CD4-positive, alpha-beta T cell treated with Interleukin-21 for 1 hour (primary cell): ENCODE data around the gene THPO.

Experiments used
- DNase-seq: peaks from one replicate; pipeline ENCODE4 v3.0.0-alpha.2; 2020

THPO gene

DNA sequence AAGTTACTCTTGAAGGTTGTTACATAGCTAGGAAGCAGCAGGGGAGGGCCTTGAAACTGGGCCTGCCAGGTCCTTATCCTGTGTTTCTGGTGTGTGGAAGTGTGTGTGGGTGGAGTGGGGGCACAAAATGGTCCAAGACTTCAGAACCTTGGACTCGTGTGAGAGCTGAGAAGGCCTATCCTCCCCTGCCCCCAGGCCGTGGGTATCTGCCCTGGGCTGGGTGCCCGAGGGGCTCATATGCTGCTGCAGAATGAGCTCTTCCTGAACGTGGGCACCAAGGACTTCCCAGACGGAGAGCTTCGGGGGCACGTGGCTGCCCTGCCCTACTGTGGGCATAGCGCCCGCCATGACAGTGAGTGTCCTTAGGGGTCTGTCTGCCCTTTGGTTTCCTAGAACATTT lies 6.3 kb upstream of the THPO start:
- no peak for DNase-seq

DNA sequence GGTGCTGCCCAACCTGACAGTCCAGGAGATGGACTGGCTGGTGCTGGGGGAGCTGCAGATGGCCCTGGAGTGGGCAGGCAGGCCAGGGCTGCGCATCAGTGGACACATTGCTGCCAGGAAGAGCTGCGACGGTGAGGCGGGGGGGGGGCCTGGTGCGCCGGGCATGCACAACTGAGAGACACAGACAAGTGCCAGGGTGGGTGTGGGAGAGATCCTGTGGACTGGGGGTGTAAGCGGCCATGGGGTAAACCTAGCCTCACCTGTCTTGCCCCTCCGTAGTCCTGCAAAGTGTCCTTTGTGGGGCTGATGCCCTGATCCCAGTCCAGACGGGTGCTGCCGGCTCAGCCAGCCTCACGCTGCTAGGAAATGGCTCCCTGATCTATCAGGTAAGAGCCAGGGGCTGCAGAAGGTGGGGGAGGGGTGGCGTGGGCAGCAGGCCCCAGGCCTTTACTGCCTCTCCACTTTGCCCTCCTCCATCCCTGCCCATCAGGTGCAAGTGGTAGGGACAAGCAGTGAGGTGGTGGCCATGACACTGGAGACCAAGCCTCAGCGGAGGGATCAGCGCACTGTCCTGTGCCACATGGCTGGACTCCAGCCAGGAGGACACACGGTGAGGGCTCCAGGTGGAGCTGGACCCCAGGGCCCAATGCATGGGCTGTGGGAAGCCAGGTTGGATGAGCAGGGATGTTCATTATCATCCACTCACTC lies 5.2 kb upstream of the THPO start:
- no peak for DNase-seq

DNA sequence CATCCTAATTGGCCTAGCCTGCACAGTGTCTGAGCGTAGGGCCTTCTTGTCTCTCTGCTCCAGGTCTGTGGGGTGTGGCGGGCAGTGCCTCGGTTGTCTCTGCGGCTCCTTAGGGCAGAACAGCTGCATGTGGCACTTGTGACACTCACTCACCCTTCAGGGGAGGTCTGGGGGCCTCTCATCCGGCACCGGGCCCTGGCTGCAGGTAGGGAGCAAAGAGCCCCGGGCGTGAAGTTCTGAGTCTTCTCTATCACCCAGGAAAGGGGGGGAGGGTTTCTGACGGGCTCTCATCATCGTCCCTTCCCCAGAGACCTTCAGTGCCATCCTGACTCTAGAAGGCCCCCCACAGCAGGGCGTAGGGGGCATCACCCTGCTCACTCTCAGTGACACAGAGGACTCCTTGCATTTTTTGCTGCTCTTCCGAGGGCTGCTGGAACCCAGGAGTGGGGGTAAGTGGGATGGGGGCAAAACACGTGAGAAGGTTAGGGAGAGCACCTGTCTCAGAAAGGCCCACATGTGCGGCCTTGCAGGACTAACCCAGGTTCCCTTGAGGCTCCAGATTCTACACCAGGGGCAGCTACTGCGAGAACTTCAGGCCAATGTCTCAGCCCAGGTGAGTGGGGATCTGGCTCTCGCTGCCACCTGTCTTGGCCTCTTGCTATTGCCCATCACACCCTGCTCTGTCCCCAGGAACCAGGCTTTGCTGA lies 4.5 kb upstream of the THPO start:
- no peak for DNase-seq

DNA sequence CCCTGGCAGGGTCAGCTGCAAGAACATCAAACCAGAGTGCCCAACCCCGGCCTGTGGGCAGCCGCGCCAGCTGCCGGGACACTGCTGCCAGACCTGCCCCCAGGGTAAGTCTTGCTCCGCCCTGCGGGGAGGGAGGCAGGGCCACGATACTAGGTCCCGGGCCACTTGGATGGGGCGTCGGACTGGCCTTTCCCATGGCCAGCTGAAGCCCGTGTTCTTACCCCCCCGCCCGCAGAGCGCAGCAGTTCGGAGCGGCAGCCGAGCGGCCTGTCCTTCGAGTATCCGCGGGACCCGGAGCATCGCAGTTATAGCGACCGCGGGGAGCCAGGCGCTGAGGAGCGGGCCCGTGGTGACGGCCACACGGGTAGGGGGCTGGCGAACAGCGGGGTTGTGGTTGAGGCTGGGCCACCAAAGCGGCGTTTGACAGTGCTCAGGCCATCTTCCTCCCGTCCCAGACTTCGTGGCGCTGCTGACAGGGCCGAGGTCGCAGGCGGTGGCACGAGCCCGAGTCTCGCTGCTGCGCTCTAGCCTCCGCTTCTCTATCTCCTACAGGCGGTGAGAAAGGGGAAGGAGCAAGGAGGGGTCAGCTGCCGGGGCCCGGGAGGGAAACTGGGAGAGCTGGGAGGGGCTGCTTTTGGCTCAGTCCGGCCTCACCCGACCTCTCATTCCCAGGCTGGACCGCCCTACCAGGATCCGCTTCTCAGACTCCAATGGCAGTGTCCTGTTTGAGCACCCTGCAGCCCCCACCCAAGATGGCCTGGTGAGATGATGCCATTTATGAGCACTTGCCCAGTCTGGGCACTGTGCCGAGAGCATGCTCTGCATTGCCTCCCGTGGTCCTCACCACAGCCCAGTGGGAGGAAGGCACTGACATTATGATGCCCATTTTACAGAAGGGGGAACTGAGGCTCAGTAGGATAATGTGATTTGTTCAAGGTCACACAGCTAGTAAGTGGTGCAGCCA lies 3.5 kb upstream of the THPO start:
- no peak for DNase-seq

DNA sequence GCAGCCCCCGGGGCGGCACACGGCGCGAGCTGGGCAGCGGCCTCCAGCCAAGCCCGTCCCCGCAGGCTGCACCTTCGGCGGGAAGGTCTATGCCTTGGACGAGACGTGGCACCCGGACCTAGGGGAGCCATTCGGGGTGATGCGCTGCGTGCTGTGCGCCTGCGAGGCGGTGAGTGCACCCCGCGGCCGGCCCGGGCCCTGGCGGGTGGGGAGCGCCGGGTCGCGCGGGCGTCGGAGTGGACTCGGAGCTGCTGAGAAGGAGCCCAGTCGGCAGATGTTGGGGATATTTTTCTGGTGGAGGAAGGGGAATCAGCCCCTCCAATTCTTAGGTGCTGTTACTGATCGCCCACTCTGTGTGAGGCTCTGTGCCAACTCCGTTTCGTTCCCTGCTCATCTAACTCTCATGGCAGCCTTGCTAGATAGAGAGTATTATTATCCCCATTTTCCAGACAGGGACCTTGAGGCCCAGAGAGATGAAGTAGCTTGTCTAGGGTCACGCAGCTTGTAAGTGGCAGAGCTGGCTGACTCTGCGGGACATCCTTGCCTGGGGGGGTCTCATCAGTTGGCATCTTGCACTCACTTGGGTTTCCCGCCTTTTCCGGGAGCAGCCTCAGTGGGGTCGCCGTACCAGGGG lies 2.7 kb upstream of the THPO start:
- no peak for DNase-seq

DNA sequence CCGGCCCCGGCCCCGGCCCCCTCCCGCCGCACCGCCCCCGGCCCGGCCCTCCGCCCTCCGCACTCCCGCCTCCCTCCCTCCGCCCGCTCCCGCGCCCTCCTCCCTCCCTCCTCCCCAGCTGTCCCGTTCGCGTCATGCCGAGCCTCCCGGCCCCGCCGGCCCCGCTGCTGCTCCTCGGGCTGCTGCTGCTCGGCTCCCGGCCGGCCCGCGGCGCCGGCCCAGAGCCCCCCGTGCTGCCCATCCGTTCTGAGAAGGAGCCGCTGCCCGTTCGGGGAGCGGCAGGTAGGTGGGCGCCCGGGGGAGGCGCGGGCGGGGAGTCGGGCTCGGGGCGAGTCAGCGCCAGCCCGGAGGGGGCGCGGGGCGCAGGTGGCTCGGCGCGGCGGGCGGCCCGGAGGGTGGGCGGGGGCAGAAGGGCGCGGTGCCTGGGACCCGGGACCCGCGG lies 2.2 kb upstream of the THPO start:
- DNase-seq = peak; percentile 17

DNA sequence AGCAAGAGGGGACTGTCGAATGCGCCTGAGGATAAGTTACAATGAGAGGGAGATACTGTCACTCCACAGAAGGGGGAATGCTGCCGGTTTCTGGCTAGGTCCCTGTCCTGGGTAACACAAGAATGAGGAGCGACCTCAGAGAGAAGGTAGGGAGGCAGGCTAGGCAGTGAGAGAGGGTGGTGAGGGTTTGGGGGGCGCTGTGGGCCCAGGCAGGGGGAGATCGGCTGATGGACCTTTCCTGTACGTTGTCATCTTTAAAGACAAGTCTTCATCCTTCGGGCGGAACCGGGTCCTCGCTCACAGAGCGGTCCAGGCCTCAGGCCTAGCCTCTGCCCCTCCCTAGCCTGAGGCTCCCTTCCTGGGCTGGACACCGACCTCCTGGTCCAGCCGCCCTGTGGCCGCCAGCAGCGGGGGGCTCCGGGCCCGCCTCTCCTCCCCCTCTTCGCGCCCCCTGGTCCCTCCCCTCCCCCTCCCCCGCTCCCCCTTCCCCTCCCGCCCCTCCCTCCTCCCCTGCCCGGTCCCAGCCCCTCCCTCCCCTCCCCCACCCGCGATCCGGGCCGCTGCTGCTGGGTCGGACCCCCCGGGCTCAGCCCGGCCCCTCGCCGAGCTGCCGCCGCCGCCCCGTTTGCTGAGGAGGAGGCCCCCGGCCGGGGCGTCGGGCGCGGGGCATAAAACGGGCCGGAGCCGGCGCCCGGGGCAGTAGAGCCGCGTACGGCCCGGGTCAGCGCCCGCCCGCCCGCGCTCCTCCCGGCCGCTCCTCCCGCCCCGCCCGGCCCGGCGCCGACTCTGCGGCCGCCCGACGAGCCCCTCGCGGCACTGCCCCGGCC lies 1.6 kb upstream of the THPO start, which contains the start of gene CHRD:
Gene CHRD, plus strand, starts transcription at position 697 of the 827 bp plus-strand sequence. CDS start 265 bp downstream, outside the sequence.
- DNase-seq = no peak

DNA sequence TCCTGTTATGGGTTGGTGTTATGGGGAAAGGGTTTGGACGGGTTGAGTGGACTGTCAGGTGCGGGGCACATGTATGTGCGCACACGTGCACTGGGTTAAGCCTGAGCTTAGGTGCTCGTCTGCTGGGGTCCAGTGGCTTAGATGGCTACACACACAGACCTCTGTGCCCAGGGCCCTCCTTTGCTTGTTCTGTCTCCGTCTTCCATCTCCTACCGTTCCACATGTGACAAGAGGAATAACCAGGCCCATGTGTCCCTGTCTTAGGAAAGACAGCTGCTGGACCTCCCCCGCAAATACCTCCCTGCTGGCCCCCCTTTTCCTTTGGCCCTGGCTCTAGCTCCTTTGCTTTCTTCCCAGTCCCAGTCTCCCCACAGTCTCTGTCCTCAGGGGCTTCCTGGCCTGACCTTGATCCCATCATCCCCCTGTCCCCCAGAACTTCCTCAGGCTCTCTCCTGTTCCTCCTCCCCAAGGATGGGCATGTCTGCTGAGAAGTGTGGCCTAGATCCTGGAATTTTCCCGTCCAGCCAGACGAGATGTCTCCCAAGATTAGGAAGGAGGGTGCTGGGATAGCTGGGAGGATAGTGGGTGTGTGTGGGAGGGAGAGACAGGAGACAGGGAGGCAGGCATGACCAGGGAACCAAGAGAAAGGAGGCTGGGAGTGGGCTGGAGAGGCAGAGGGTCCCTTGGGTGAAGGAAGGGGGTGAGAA lies 797 bp upstream of the THPO start:
- DNase-seq = no peak

DNA sequence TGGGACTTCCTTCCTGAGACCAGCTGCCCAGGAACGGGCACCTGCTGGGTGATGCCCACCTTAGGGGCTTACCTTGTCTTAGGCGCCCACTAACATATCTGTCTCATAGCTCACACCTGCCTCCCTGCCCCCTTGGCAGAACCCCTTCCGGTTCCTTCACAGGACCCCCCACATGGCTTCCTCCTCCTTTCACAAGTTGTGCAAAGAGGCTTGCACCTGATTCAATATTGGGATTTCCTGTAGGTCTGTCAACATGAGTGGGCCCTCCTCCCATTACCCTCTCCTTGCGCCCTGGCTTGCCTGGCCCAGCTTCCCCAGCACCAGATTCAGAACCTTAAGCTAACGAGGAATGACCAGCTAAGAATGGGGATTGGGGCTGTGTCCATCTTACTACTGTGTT lies 633 bp downstream of the THPO start:
- no peak for DNase-seq

DNA sequence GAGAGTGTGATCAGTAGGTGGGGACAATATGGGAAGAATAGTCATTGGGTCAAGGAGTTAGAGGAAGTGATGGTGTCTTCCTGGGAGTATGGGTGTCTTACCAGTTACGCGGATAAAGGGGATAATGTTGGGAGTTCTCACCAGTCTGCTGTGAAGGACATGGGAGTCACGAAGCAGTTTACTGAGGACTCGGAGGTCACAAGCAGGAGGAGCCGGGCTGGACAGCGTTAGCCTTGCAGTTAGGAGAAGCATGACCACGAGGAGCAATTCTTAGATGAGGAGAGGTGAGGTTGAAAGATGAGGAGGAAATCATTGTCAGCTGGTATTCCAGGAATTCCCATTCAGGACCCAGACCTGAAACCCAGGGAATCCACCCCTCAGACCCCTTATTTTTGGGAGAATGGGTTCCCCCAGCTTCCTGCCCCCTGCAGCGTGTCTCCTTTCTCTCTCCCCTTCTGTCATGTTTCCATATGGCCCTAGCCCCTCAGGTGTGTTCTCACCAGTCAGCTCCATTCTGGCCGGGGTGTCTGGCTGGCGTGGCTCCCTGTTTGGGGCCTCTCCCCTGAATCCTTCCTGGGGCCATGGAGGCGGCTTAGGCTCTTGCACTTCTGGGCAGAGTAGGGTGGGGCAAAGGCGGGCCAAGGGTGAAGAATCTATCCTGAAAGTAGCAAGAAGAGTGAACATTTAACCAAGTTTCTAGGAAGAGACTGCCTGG lies 2.1 kb downstream of the THPO start:
- no peak for DNase-seq

DNA sequence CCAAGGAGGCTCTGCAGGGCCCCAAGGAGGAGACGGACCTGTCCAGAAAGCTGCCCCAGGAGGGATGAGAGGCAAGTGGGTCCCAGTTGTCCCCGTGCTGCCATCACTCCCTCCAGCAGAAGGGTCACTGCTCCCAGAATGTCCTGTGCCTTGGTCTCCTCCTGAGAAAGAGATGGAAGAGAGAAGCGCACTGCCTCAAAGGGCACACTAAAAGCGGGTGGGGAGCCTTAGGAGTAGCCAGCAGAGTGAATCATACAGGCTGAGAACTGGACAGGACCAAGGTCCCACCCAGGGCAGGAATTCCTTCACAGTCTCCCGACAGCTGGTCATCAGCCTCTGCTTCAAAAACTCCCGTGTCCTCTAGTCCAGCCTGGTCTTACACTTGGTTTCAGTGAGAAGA lies 4.6 kb downstream of the THPO start:
- DNase-seq = no peak

DNA sequence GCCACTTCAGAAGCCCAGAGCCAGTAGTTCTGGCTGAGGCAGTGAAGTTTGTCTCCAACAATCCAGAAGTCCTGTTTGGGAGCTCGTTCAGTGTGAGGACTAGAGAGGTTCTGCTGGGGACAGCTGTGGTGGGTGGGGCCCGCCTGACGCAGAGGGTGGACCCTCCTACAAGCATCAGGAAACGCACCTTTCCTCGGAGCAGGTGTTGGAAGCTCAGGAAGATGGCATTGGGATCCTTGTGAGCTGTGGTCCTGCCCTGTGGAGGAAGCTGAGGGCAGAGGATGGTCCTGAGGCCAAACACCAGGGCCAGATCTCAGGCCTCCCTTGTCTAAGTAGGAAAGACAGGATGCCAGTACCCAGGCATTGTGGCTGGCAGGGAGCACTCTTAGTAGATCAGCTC lies 5.1 kb downstream of the THPO start:
- no peak for DNase-seq

DNA sequence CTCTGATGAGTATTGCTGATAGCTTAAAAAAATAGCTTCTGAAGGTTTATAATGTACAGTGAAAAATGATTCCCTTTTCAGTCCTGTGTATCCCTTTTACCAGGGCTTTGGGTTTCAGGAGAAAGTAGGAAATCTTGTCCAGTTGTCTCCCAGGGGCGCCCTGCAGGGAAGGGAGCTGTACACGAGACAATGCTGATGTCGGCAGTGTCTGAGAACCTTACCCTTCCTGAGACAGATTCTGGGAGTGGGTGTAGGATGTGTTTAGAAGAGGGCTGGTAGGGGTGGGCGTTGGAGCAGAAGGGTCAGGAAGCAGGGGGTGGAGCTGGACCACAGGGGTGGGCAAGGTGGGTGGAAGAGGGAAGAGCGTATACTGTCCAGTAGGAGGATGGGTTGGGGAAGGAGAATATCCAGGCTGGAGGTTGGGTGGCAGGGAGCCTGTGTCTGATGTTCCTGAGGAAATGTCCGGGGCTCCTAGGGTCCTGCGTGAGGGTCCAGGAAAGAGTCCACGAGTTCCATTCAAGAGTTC lies 5.6 kb downstream of the THPO start:
- DNase-seq = no peak

DNA sequence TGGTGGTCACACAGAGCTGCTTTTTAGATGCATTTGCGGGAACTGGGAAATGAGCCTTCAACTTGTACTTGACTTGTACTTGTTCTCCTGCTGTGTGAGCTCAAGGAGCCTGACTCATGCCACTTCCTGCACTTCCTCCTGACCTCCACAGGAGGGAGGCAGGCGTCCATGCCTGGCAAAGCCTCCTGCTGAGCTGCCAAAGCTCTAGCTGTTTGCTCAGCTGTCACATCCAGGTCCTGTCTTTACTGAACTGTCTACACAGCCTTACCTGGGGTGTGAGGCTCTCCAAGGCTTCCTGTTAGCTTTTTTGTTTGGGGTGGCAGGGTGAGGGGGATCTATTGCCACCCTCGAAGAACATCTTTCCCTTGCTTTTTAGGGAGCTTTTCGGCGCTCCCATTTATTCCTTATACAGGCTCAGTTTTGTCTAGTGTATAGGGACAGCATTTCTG lies 6.4 kb downstream of the THPO start:
- peak; percentile 66 for DNase-seq

DNA sequence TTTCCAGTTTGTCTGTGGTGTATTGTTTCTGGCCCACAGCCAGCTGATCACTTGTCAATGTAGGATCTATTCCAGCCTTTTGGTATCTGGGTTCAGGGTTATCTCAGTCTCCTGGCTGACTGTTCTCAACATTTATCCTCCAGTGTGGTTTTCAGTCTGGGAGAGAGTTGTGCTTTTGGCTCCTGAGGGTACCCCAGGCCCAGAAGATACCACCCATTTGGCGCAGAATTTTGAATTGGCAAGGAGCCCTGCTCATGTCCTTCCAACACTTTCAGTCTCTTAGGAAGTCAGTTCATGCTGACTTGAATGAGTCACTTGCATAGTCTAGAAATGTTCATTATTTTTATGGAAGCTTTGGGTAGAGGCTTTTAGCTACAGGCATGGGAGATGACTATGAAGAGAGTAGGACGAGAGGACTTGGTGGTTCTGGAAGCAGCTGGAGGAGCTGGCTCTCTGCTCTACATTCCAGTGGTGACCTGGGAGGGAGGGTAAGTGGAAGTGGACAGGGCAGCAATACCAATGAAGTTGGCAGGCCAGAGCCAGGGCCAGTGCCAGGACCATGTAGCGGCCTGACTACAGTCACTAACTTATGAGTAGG lies 9.3 kb downstream of the THPO start:
- DNase-seq = no peak

DNA sequence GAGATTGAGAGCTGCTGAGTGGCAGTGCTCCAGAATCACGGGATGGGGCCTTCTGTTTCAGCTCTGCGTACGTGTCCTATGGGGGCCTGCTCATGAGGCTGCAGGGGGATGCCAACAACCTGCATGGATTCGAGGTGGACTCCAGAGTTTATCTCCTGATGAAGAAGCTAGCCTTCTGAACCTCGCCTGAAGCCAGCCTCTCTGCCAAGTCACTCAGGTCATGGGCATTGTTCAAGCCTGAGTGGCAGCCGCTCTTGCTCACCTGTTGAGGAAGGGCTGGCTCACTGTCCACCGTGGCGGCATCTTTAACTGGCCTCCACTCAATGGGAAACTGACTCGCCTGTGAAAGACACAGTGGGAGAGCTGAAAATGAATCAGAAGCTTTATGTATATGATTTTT lies 9.9 kb downstream of the THPO start:
- DNase-seq = no peak

DNA sequence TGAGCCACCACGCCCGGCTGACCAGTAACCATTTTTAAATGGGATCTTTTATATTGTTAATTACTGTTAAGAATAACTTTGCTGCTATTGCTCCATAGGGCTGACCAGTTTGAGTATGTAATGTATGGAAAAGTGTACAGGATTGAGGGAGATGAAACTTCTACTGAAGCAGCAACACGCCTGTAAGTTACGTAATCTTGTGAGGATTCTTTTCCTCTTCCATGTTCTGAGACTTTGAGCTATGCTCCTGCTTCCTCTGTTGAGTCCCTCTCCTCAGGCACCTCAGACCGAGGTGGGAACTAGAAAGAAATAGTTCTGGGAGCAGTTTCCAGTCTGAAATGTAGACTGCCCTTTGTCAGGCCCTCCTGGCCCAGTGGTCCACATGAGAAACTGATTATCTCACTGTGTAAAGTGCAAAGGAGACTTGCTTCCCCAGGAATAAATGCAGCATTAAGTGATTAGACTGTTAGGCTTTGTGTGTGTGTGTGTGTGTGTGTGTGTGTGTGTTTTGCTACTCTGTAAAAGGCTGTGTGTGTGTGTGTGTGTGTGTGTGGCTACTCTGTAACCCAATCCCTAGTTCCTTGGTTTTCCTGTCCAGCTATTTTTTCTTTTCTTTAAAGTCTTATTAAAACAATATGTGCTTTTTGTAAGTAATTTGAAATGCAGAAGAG lies 11.3 kb downstream of the THPO start:
- DNase-seq = no peak

DNA sequence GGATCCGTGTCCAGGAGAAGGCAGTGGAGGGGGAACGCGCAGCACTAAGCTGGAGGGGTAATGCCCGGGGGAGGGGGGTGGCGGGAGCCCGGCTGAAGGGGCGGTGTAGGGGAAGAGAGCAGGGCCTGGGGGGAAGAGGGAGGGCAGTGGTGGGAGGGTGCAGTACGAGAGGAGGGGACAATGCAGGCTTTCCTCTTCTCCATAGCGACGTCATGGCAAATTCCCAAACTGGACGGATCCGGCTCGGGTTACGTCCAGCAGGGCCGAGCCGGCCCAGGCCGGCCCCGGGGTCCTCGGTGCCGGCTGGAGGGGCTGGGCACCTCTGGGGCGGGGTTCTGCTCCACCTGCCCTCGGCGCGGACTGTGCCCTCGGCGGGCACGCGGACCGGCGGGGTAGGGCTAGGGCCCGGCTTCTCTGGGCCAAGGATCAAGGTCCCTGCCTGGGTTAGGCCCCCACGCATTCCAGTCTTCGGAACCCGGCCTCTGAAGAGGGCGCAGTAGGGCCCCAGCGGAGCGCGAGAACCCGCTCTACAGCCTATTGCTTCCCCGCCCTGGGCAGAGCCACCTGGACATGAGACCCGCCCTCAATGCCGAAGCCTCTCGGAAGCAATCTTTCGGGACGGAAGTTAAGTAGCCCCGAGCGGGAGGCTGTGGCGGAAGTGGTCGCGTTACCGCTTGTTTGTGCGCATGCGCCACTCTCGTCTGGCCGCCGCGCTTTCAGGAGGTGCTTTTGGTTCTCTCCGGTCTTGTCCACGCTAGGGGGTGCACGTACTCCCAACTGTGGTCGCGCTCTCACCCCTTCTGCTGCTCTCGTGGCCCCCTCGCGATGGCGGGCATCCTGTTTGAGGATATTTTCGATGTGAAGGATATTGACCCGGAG lies 15.1 kb downstream of the THPO start:
- peak; percentile 95 for DNase-seq
